HCT116 (cell line): ENCODE data around the gene CD7. TPM values are rescaled to one million over a fixed set of nuclear protein-coding genes. Genes with fewer than 3 reads are reported as not detected.

ENCODE experiments used
- ATAC-seq: fragments of 200-7000 bp; cut with Tn5 transposase; 2 replicates; pipeline ENCODE4 v1.9.1; 2020; ENCODE audit warnings: mild to moderate bottlenecking, moderate library complexity
- BruUV-seq: library from RNA; stranded (reverse); fragments of 400-500 nt; replicated peaks from 2 replicates; lab custom pipeline; 2021; lab: Mats Ljungman, UMichigan
- CTCF ChIA-PET: fragments of 300-600 bp; sonication (Branson Sonifier 250); formaldehyde crosslinking; loops from one replicate; lab custom pipeline; 2021; ENCODE audit warnings: antibody characterized with exemption; lab: Charles Lee
- POLR2A ChIA-PET: fragments of 300-600, 350-600 bp; sonication (Branson Sonifier 250); formaldehyde crosslinking; loops from one replicate; lab custom pipeline; 2021; ENCODE audit warnings: antibody characterized with exemption; lab: Charles Lee
- RAD21 ChIA-PET, 2 experiments: fragments of 300-600 bp; sonication (Branson Sonifier 250); formaldehyde crosslinking; loops; one replicate each; lab custom pipeline; 2023; ENCODE audit warnings: low total read pairs in 2 of 2; ENCODE audit not compliant: uncharacterized antibody in 2 of 2, unreplicated experiment in 2 of 2, low non-redundant PET in 1 of 2; lab: Charles Lee
- DNase-seq: peaks from one replicate; pipeline ENCODE4 v3.0.0-alpha.2; 2010; ENCODE audit warnings: low read depth, low spot score
- H2AFZ ChIP-seq: fragments of 200-600 bp; shearing (Covaris generic), sonication (generic); 2 replicates; pipeline ENCODE4 v1.6.1; 2017; ENCODE audit warnings: low read depth, mixed run types, mixed read lengths, antibody characterized with exemption, low read length; ENCODE audit not compliant: poor library complexity, severe bottlenecking
- H3K27ac ChIP-seq: 2 replicates; pipeline ENCODE4 v1.5.1; 2012; ENCODE audit warnings: low read depth, low read length
- H3K27me3 ChIP-seq: fragments of 200-600 bp; sonication (generic); 2 replicates; pipeline ENCODE4 v1.6.1; 2016; ENCODE audit warnings: mixed run types, low read length, mixed read lengths; ENCODE audit not compliant: insufficient read depth
- H3K36me3 ChIP-seq, 2 experiments: fragments of 200-500 bp in 1 of 2; fragments of 200-600 bp in 1 of 2; sonication (Bioruptor generic) in 1 of 2; sonication (generic) in 1 of 2; 2 replicates each; pipeline versions ENCODE4 v1.5.1 to v1.6.1; 2014 to 2016; ENCODE audit warnings: low read length in 2 of 2, inconsistent platforms in 1 of 2, mixed read lengths in 1 of 2, mixed run types in 1 of 2; ENCODE audit not compliant: insufficient read depth in 2 of 2, control insufficient read depth in 1 of 2
- H3K4me1 ChIP-seq, 2 experiments: fragments of 200-600 bp in 1 of 2; sonication (generic) in 1 of 2; 2 replicates each; pipeline versions ENCODE4 v1.5.1 to v1.6.1; 2012 to 2017; ENCODE audit warnings: low read length in 2 of 2, inconsistent platforms in 1 of 2, mild to moderate bottlenecking in 1 of 2, mixed read lengths in 1 of 2, mixed run types in 1 of 2, moderate library complexity in 1 of 2; ENCODE audit not compliant: insufficient read depth in 2 of 2, control insufficient read depth in 1 of 2
- H3K4me2 ChIP-seq: fragments of 200-600 bp; sonication (generic); 2 replicates; pipeline ENCODE4 v1.6.1; 2017; ENCODE audit warnings: mixed run types, low read length, mixed read lengths
- H3K4me3 ChIP-seq, 2 experiments: fragments of 200-600 bp in 1 of 2; sonication (generic) in 1 of 2; replicated peaks in 1 of 2; 2 replicates each; pipeline ENCODE4 v1.5.1; 2011 to 2016; ENCODE audit warnings: low read length in 2 of 2, control low read depth in 1 of 2, low read depth in 1 of 2, mild to moderate bottlenecking in 1 of 2, mixed read lengths in 1 of 2, mixed run types in 1 of 2
- H3K79me2 ChIP-seq: fragments of 200-600 bp; sonication (generic); 2 replicates; pipeline ENCODE4 v1.6.1; 2017; ENCODE audit warnings: mild to moderate bottlenecking, mixed run types, low read length, moderate library complexity, mixed read lengths; ENCODE audit not compliant: insufficient read depth
- H3K9ac ChIP-seq: fragments of 200-600 bp; sonication (generic); 2 replicates; pipeline ENCODE4 v1.6.1; 2016; ENCODE audit warnings: low read length, mixed read lengths
- H3K9me2 ChIP-seq: fragments of 200-600 bp; sonication (generic), shearing (Covaris generic); 2 replicates; pipeline ENCODE4 v1.6.1; 2017; ENCODE audit warnings: mixed run types, mild to moderate bottlenecking, moderate library complexity; ENCODE audit not compliant: insufficient read depth
- H3K9me3 ChIP-seq, 2 experiments: fragments of 200-500 bp in 1 of 2; fragments of 200-600 bp in 1 of 2; sonication (Bioruptor generic) in 1 of 2; sonication (generic) in 1 of 2; 2 replicates each; pipeline ENCODE4 v1.6.1; 2014 to 2017; ENCODE audit warnings: low read length in 2 of 2, mixed read lengths in 2 of 2, inconsistent platforms in 1 of 2, low read depth in 1 of 2, mild to moderate bottlenecking in 1 of 2, mixed run types in 1 of 2, moderate library complexity in 1 of 2; ENCODE audit not compliant: control insufficient read depth in 1 of 2, insufficient read depth in 1 of 2
- H4K20me1 ChIP-seq: fragments of 200-600 bp; sonication (generic), shearing (Covaris generic); 2 replicates; pipeline ENCODE4 v1.6.1; 2017; ENCODE audit warnings: mixed run types, mild to moderate bottlenecking, moderate library complexity; ENCODE audit not compliant: insufficient read depth
- CEBPB ChIP-seq: IDR thresholded peaks from 2 replicates; pipeline ENCODE4 v1.6.1; 2012; ENCODE audit warnings: low read depth
- EGR1 ChIP-seq: IDR thresholded peaks from 2 replicates; pipeline ENCODE4 v1.6.1; 2012; ENCODE audit warnings: low read depth
- RAD21 ChIP-seq: IDR thresholded peaks from 2 replicates; pipeline ENCODE4 v1.6.1; 2012; ENCODE audit warnings: low read depth, mild to moderate bottlenecking
- TCF7L2 ChIP-seq: IDR thresholded peaks from 2 replicates; pipeline ENCODE4 v1.7.0; 2011; ENCODE audit warnings: borderline replicate concordance, inconsistent platforms; ENCODE audit not compliant: insufficient read depth, insufficient read length; ENCODE audit errors: extremely low read depth
- ZNF274 ChIP-seq: fragments of 200-500 bp; sonication (Bioruptor generic); IDR thresholded peaks from 2 replicates; pipeline ENCODE4 v1.6.1; 2014; ENCODE audit warnings: mild to moderate bottlenecking, low read depth, low read length, inconsistent platforms
- intact Hi-C: fragments of 100-400 bp; cut with micrococcal nuclease; formaldehyde crosslinking; loops from 2 replicates; pipeline ENCODE4 v1.10.0; 2022
- total RNA-seq: library from RNA; stranded (reverse); gene quantifications from one replicate; pipeline ENCODE4 v1.2.1, GENCODE V29; 2021; ENCODE audit not compliant: unreplicated experiment
- TF ChIP-seq, protein P1 (sequence below), 3 experiments: fragments of 200-600 bp in 1 of 3; sonication (generic) in 1 of 3; IDR thresholded peaks in 2 of 3; conservative IDR thresholded peaks in 1 of 3; 2 replicates each; pipeline ENCODE4 v1.5.1; 2012 to 2017; ENCODE audit warnings: low read depth in 2 of 3, low read length in 2 of 3, antibody characterized with exemption in 1 of 3, borderline replicate concordance in 1 of 3, control low read depth in 1 of 3, mild to moderate bottlenecking in 1 of 3, mixed read lengths in 1 of 3, mixed run types in 1 of 3, moderate library complexity in 1 of 3; ENCODE audit not compliant: insufficient read depth in 1 of 3
- TF ChIP-seq, protein P2 (sequence below): IDR thresholded peaks from 2 replicates; pipeline ENCODE4 v1.6.1; 2012
- TF ChIP-seq, protein P3 (sequence below): IDR thresholded peaks from 2 replicates; pipeline ENCODE4 v1.6.1; 2012; ENCODE audit warnings: low read depth

The CD7 gene
- total RNA-seq, 1 experiment from 2014 or later, result 0.61 TPM

DNA sequence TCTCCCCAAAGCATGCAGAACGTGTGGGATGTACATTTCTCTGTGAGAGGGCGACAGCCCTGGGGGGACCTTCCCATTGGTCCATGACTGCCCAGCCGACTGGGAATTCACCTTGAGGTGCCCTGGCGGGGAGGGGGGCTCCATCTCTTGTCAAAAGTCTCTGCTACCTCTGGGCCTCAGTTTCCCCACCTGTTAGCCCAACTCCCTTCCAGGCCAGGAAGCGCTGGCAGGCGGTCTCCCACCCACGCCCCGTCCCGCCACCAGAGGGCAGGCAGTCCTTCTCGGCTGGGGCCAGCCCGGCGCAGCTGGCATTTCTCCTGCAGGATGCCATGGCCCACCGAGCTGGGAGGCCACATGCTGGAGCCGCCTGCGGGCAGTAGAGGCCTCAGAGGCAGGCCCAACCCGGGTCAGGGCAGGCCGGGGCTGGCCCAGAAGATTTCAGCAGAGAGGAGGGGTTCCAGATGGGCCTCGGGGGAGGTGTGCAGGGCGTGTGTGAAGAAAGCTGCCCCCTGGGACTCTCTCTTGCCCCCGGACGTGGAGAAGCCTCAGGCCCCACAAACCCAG lies 16.6 kb downstream of the CD7 start:
- no TSS peak for BruUV-seq
- CTCF ChIA-PET, result interaction anchor here (0.7 to 1.9 kb wide), 11 partner anchors 8 to 114 kb away, joined by 3 to 6 read pairs (median 4); partner anchors contain the start of gene SECTM1
- H3K4me2 ChIP-seq, result peak overlapping the region; percentile 28; the same call in 1 of the 2 replicates

More for the DNA sequence above, 16.6 kb downstream of the CD7 start:
- Histone ChIP-seq H3K4me3 (no peak overlapping the region), H3K9me3 (no peaks in the 10 kb centered on the region), H3K79me2 (no peaks in the 10 kb centered on the region), H4K20me1 (no peaks in the 10 kb centered on the region), H3K27me3 (no peaks in the 10 kb centered on the region), H3K9ac (peak overlapping the region; percentile 17; the same call in 1 of the 2 replicates), H2AFZ (no peak overlapping the region), H3K27ac (peak overlapping the region; percentile 15; the same call in 1 of the 2 replicates), H3K36me3 (no peaks in the 10 kb centered on the region), H3K9me2 (no peaks in the 10 kb centered on the region), H3K4me1 (peaks cover 29 to 59% of the 10 kb centered on the region in 2 experiments)
- RAD21 ChIA-PET, result no interaction called here
- intact Hi-C loops, result loop anchor here (2.0 kb wide), 1 partner anchor 114 kb away; no protein-coding TSS in a partner anchor
- DNase-seq, result no peak
- ATAC-seq, result peak; percentile 55
- POLR2A ChIA-PET, result interaction anchor here (0.8 to 1.4 kb wide), 5 partner anchors 8 to 59 kb away, joined by 3 to 10 read pairs (median 3); no protein-coding TSS in a partner anchor
- TF ChIP-seq ZNF274 (no peak), RAD21 (peak; percentile 89), CEBPB (no peak), EGR1 (peak; percentile 73; the same call in 1 of the 2 replicates), TCF7L2 (no peak)
- TF ChIP-seq, protein P1, sequence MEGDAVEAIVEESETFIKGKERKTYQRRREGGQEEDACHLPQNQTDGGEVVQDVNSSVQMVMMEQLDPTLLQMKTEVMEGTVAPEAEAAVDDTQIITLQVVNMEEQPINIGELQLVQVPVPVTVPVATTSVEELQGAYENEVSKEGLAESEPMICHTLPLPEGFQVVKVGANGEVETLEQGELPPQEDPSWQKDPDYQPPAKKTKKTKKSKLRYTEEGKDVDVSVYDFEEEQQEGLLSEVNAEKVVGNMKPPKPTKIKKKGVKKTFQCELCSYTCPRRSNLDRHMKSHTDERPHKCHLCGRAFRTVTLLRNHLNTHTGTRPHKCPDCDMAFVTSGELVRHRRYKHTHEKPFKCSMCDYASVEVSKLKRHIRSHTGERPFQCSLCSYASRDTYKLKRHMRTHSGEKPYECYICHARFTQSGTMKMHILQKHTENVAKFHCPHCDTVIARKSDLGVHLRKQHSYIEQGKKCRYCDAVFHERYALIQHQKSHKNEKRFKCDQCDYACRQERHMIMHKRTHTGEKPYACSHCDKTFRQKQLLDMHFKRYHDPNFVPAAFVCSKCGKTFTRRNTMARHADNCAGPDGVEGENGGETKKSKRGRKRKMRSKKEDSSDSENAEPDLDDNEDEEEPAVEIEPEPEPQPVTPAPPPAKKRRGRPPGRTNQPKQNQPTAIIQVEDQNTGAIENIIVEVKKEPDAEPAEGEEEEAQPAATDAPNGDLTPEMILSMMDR (IDR thresholded peaks at IDR 0.05 in 2 of 3, conservative IDR thresholded peaks at IDR 0.05 in 1 of 3; ENCODE audit: borderline replicate concordance in 1 of 3, insufficient read depth in 1 of 3, low read depth in 2 of 3, low read length in 2 of 3), result peak in 2 of 3 experiments; percentile 93 to 96; a peak in 5 of 6 replicates
- TF ChIP-seq, protein P2, sequence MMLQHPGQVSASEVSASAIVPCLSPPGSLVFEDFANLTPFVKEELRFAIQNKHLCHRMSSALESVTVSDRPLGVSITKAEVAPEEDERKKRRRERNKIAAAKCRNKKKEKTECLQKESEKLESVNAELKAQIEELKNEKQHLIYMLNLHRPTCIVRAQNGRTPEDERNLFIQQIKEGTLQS, result no peak
- TF ChIP-seq, protein P3, sequence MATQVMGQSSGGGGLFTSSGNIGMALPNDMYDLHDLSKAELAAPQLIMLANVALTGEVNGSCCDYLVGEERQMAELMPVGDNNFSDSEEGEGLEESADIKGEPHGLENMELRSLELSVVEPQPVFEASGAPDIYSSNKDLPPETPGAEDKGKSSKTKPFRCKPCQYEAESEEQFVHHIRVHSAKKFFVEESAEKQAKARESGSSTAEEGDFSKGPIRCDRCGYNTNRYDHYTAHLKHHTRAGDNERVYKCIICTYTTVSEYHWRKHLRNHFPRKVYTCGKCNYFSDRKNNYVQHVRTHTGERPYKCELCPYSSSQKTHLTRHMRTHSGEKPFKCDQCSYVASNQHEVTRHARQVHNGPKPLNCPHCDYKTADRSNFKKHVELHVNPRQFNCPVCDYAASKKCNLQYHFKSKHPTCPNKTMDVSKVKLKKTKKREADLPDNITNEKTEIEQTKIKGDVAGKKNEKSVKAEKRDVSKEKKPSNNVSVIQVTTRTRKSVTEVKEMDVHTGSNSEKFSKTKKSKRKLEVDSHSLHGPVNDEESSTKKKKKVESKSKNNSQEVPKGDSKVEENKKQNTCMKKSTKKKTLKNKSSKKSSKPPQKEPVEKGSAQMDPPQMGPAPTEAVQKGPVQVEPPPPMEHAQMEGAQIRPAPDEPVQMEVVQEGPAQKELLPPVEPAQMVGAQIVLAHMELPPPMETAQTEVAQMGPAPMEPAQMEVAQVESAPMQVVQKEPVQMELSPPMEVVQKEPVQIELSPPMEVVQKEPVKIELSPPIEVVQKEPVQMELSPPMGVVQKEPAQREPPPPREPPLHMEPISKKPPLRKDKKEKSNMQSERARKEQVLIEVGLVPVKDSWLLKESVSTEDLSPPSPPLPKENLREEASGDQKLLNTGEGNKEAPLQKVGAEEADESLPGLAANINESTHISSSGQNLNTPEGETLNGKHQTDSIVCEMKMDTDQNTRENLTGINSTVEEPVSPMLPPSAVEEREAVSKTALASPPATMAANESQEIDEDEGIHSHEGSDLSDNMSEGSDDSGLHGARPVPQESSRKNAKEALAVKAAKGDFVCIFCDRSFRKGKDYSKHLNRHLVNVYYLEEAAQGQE, result no peak
